ENCODE data around the gene OPRD1. TPM values are rescaled to one million over a fixed set of nuclear protein-coding genes. Genes with fewer than 3 reads are reported as not detected.
"Not testable (repeated sequence)": the region's sequence is repeated elsewhere in the genome, so short reads cannot be mapped to it uniquely, and the experiment has no call there.

OPRD1 gene
- total RNA-seq, 4 donors from 2014 or later = not detected

GRCh38 chr1:28833381-28833780, 21.4 kb downstream of the OPRD1 start:
- Histone ChIP-seq H3K27ac (no peak overlapping the region), H3K27me3 (peaks cover 7% of the 10 kb centered on the region), H3K4me3 (no peak overlapping the region), H3K4me1 (no peaks in the 10 kb centered on the region), H3K36me3 (no peaks in the 10 kb centered on the region), H3K9me3 (no peaks in the 10 kb centered on the region)
- DNase-seq (ENCODE audit: low spot score in 2 of 2) = no peak
- WGBS = 90% methylated on average over 7 of the region's 7 CpGs
- TF ChIP-seq EP300 (IDR thresholded peaks at IDR 0.05) (no peak), POLR2A (IDR thresholded peaks at IDR 0.05) (no peak), POLR2AphosphoS5 (IDR thresholded peaks at IDR 0.05) (no peak)
- TF ChIP-seq, protein P1, sequence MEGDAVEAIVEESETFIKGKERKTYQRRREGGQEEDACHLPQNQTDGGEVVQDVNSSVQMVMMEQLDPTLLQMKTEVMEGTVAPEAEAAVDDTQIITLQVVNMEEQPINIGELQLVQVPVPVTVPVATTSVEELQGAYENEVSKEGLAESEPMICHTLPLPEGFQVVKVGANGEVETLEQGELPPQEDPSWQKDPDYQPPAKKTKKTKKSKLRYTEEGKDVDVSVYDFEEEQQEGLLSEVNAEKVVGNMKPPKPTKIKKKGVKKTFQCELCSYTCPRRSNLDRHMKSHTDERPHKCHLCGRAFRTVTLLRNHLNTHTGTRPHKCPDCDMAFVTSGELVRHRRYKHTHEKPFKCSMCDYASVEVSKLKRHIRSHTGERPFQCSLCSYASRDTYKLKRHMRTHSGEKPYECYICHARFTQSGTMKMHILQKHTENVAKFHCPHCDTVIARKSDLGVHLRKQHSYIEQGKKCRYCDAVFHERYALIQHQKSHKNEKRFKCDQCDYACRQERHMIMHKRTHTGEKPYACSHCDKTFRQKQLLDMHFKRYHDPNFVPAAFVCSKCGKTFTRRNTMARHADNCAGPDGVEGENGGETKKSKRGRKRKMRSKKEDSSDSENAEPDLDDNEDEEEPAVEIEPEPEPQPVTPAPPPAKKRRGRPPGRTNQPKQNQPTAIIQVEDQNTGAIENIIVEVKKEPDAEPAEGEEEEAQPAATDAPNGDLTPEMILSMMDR (IDR thresholded peaks at IDR 0.05) = no peak

- no peaks in the 10 kb centered on the region for H3K4me1 ChIP-seq
- DNase-seq (ENCODE audit: low spot score in 2 of 2) = no peak
- H3K36me3 ChIP-seq = no peaks in the 10 kb centered on the region
- no peak overlapping the region for H3K4me3 ChIP-seq
- no peaks in the 10 kb centered on the region for H3K9me3 ChIP-seq
- no peak overlapping the region for H3K27ac ChIP-seq
- no peak for TF ChIP-seq POLR2AphosphoS5 (IDR thresholded peaks at IDR 0.05)
- TF ChIP-seq, protein P1 (IDR thresholded peaks at IDR 0.05) = no peak
- 30% methylated on average over 4 of the region's 4 CpGs for WGBS
- H3K27me3 ChIP-seq = peaks cover 8% of the 10 kb centered on the region
Observed at GRCh38 chr1:28835237-28835650, 23.3 kb downstream of the OPRD1 start.

GRCh38 chr1:28836421-28836956, 24.5 kb downstream of the OPRD1 start:
- no peak overlapping the region for H3K4me3 ChIP-seq
- no peak for TF ChIP-seq EP300 (IDR thresholded peaks at IDR 0.05)
- no peak for TF ChIP-seq POLR2A (IDR thresholded peaks at IDR 0.05)
- no peak for TF ChIP-seq POLR2AphosphoS5 (IDR thresholded peaks at IDR 0.05)
- TF ChIP-seq, protein P1 (IDR thresholded peaks at IDR 0.05) = no peak
- no peaks in the 10 kb centered on the region for H3K9me3 ChIP-seq
- H3K36me3 ChIP-seq = no peaks in the 10 kb centered on the region
- no peaks in the 10 kb centered on the region for H3K4me1 ChIP-seq
- WGBS = 67% methylated on average over 15 of the region's 15 CpGs
- peaks cover 8% of the 10 kb centered on the region for H3K27me3 ChIP-seq
- H3K27ac ChIP-seq = no peak overlapping the region
- DNase-seq (ENCODE audit: low spot score in 2 of 2) = no peak

GRCh38 chr1:28840928-28841544, 29.1 kb downstream of the OPRD1 start:
- 94% methylated on average over 8 of the region's 8 CpGs for WGBS
- DNase-seq (ENCODE audit: low spot score in 2 of 2) = no peak
- Histone ChIP-seq H3K36me3 (no peaks in the 10 kb centered on the region), H3K27me3 (peaks cover 8% of the 10 kb centered on the region), H3K4me1 (no peaks in the 10 kb centered on the region), H3K4me3 (no peak overlapping the region), H3K27ac (no peak overlapping the region), H3K9me3 (no peaks in the 10 kb centered on the region)
- TF ChIP-seq POLR2AphosphoS5 (IDR thresholded peaks at IDR 0.05) (no peak), EP300 (IDR thresholded peaks at IDR 0.05) (no peak), POLR2A (IDR thresholded peaks at IDR 0.05) (no peak)
- TF ChIP-seq, protein P1 (IDR thresholded peaks at IDR 0.05) = no peak

DNA sequence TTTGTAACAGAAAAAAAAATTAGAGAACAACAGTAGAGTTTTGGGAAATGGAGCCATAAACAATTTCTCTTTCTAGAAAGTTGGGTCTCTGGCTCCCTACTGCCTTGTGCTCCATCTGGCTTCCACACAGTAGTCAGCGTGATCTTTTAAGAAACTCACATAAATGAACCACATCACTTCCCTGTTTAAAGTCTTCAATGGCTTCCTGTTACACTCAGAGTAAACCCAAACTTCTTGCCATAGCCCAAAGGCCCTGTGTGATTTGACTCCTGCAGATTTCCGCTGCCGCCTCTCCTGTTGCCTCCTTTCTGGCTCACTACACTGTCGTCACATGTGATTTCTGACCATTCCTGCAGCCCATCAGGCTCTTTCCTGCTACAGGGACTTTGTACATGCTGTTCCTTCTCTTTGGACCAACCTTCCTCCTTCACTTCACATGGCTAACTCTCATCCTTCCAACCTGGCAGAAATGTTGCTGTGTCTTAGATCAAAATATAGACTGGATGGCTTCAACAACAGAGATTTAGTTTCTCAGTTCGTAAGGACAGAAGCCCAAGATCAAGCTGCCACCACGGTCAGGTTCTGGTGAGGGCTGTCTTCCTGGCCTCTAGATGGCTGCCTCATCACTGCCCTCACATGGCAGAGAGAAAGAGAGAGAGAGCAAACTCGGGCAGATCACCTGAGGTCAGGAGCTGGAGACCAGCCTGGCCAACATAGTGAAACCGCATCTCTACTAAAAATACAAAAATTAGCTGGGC, 34.0 kb downstream of the OPRD1 start:
- no peaks in the 10 kb centered on the region for H3K4me1 ChIP-seq
- no peaks in the 10 kb centered on the region for H3K36me3 ChIP-seq
- TF ChIP-seq POLR2AphosphoS5 (IDR thresholded peaks at IDR 0.05) (no peak), POLR2A (IDR thresholded peaks at IDR 0.05) (no peak), EP300 (IDR thresholded peaks at IDR 0.05) (no peak)
- TF ChIP-seq, protein P1 (IDR thresholded peaks at IDR 0.05) = no peak
- H3K27me3 ChIP-seq = no peaks in the 10 kb centered on the region
- 55% methylated on average over 8 of the region's 8 CpGs for WGBS
- H3K9me3 ChIP-seq = no peaks in the 10 kb centered on the region
- no peak overlapping the region for H3K27ac ChIP-seq
- DNase-seq (ENCODE audit: low spot score in 2 of 2) = no peak
- H3K4me3 ChIP-seq = no peak overlapping the region

GRCh38 chr1:28847207-28847606, 35.2 kb downstream of the OPRD1 start:
- H3K27me3 ChIP-seq; H3K36me3 ChIP-seq; DNase-seq (ENCODE audit: low spot score in 2 of 2); H3K27ac ChIP-seq; H3K4me3 ChIP-seq; H3K4me1 ChIP-seq; H3K9me3 ChIP-seq: not testable (repeated sequence)
- 81% methylated on average over 2 of the region's 6 CpGs for WGBS
